RWPE2 (cell line): ENCODE results near the gene RASD2.
A peak's percentile ranks its signal among the peaks of the same experiment; 100 is the strongest.
"Not testable (repeated sequence)": the region's sequence is repeated elsewhere in the genome, so short reads cannot be mapped to it uniquely, and the experiment has no call there.

Experiments used
- ATAC-seq: fragments of 200-7000 bp; cut with Tn5 transposase; 3 replicates; pipeline ENCODE4 v1.9.1; 2021; ENCODE audit warnings: low read depth
- DNase-seq: peaks from one replicate; pipeline ENCODE4 v3.0.0-alpha.2; 2020; ENCODE audit warnings: low spot score
- H3K27ac ChIP-seq: fragments of 450-650 bp; 2 replicates; pipeline ENCODE4 v1.5.1; 2017; ENCODE audit warnings: mild to moderate bottlenecking; ENCODE audit not compliant: poor library complexity, severe bottlenecking
- H3K27me3 ChIP-seq: fragments of 250-450 bp; sonication (Bioruptor Pico); 2 replicates; pipeline ENCODE4 v1.5.1; 2021; ENCODE audit warnings: mild to moderate bottlenecking, moderate library complexity; ENCODE audit not compliant: insufficient read depth, poor library complexity, severe bottlenecking
- H3K36me3 ChIP-seq: fragments of 250-450 bp; sonication (Bioruptor Pico); 2 replicates; pipeline ENCODE4 v1.5.1; 2020; ENCODE audit warnings: low read depth, mild to moderate bottlenecking, moderate library complexity
- H3K4me1 ChIP-seq: fragments of 250-450 bp; sonication (Bioruptor Pico); 2 replicates; pipeline ENCODE4 v1.5.1; 2021; ENCODE audit warnings: mild to moderate bottlenecking, moderate library complexity; ENCODE audit not compliant: insufficient read depth, poor library complexity, severe bottlenecking
- H3K4me3 ChIP-seq: fragments of 250-450 bp; sonication (Bioruptor Pico); 2 replicates; pipeline ENCODE4 v1.5.1; 2021; ENCODE audit warnings: mild to moderate bottlenecking, moderate library complexity; ENCODE audit not compliant: severe bottlenecking
- H3K9me3 ChIP-seq: fragments of 250-450 bp; sonication (Bioruptor Pico); 2 replicates; pipeline ENCODE4 v1.5.1; 2021; ENCODE audit warnings: mild to moderate bottlenecking, moderate library complexity; ENCODE audit not compliant: severe bottlenecking
- CTCF ChIP-seq: fragments of 450-650 bp; IDR thresholded peaks from one replicate; pipeline ENCODE4 v1.5.1; 2017; ENCODE audit warnings: mild to moderate bottlenecking, moderate library complexity; ENCODE audit not compliant: poor library complexity, severe bottlenecking

RASD2 gene

GRCh38 chr22:35506259-35506570, 34.4 kb upstream of the RASD2 start:
- TF ChIP-seq CTCF = no peak

GRCh38 chr22:35507851-35508250, 32.8 kb upstream of the RASD2 start:
- not testable (repeated sequence) for DNase-seq, H3K27ac ChIP-seq, H3K4me1 ChIP-seq, ATAC-seq, H3K36me3 ChIP-seq, H3K27me3 ChIP-seq, H3K4me3 ChIP-seq, H3K9me3 ChIP-seq

More at GRCh38 chr22:35506259-35506570, 34.4 kb upstream of the RASD2 start:
- H3K27ac ChIP-seq = no peak overlapping the region
- no peak overlapping the region for H3K4me3 ChIP-seq
- no peaks in the 10 kb centered on the region for H3K9me3 ChIP-seq
- no peaks in the 10 kb centered on the region for H3K27me3 ChIP-seq
- DNase-seq (no peak), ATAC-seq (0 out of 3 replicates have a peak, but pooled peaks have one; percentile 17)
- H3K4me1 ChIP-seq = no peaks in the 10 kb centered on the region
- H3K36me3 ChIP-seq = no peaks in the 10 kb centered on the region

- ATAC-seq = no peak
Observed at GRCh38 chr22:35509451-35509850, 31.2 kb upstream of the RASD2 start.

GRCh38 chr22:35509960-35510359, 30.7 kb upstream of the RASD2 start:
- ATAC-seq = no peak
- Histone ChIP-seq H3K27me3 (no peaks in the 10 kb centered on the region), H3K36me3 (no peaks in the 10 kb centered on the region), H3K27ac (no peak overlapping the region), H3K9me3 (no peaks in the 10 kb centered on the region), H3K4me3 (no peak overlapping the region), H3K4me1 (no peaks in the 10 kb centered on the region)
- TF ChIP-seq CTCF = no peak
- DNase-seq = no peak

More at GRCh38 chr22:35509451-35509850, 31.2 kb upstream of the RASD2 start:
- H3K36me3 ChIP-seq = no peaks in the 10 kb centered on the region
- no peak for TF ChIP-seq CTCF
- no peak overlapping the region for H3K4me3 ChIP-seq
- H3K27ac ChIP-seq = no peak overlapping the region
- H3K4me1 ChIP-seq = no peaks in the 10 kb centered on the region
- H3K27me3 ChIP-seq = no peaks in the 10 kb centered on the region
- H3K9me3 ChIP-seq = no peaks in the 10 kb centered on the region
- DNase-seq = no peak

GRCh38 chr22:35510481-35510934, 30.1 kb upstream of the RASD2 start:
- ATAC-seq (no peak), DNase-seq (no peak)
- TF ChIP-seq CTCF = no peak
- H3K27me3 ChIP-seq = no peaks in the 10 kb centered on the region
- H3K36me3 ChIP-seq = no peaks in the 10 kb centered on the region
- no peaks in the 10 kb centered on the region for H3K4me1 ChIP-seq
- no peaks in the 10 kb centered on the region for H3K9me3 ChIP-seq
- no peak overlapping the region for H3K27ac ChIP-seq
- H3K4me3 ChIP-seq = no peak overlapping the region
